NCI-H1436 (cell line): ENCODE data around the gene CIBAR2.

Source experiments
- DNase-seq: peaks from one replicate; lab custom pipeline; 2025; lab: John Stamatoyannopoulos, UW

CIBAR2 gene

DNA sequence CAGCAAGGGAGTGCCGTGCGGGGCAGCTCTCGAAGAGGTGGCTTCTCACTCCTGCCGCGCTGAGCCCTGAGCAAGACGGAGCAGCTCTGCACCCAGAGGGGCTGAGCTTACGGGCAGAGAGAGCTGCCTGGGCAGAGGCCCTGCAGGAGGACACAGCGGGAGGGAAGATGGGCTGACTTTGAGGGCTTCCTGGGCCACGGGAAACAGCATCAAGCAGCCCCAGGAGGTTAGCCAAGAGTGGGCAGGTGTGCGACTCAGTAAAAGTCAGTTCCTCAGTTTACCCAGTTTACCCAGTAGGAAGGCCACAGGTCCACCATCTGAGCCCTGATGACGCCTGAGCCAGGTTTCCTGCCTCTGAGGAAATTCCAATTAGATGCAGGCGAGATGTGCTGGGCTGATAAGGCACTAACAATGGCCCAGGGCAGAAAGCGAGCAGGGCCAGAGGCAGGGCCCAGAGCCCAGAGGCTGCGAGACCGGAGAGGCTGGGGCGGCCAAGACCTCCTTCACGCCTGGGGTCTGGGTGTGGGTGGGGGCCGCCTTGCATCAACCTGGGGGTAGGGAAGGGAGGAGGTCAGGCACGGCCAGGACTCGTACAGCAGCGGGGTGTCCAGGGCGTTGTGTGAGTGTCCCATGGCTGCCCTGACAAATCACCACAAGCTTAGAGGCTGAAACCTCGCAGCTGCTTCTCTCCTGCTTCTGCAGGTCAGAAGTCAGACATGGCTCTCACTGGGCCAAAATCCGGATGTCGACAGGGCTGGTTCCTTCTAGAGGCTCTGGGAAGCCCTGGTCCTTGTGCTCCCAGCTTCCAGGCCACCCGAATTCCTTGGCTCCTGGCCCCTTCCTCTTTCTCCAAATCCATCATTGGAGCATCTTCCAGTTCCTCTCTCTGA lies 32.0 kb upstream of the CIBAR2 start:
- no peak for DNase-seq

DNA sequence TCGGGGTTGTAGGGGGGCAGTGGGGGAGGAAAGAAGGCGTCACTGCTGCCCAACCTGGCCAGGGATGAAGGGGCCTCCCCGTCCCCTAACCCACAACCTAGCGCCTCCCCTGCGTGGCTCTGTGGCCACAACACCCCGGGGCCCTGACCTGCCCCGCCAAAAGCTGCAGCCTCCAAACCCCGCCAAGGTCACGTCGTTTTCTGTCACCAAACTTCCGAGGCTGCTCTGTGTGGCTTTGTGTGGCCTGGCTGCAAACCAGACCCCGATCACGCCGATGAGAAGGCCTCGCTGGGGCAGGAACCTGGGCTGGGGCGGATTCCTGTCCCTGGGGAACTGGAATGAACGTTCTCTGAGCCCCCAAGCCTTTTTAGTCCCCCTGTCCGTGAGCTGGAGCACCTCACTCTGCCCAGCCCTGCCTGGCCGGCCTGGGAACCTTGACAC lies 30.5 kb upstream of the CIBAR2 start:
- DNase-seq, result no peak

DNA sequence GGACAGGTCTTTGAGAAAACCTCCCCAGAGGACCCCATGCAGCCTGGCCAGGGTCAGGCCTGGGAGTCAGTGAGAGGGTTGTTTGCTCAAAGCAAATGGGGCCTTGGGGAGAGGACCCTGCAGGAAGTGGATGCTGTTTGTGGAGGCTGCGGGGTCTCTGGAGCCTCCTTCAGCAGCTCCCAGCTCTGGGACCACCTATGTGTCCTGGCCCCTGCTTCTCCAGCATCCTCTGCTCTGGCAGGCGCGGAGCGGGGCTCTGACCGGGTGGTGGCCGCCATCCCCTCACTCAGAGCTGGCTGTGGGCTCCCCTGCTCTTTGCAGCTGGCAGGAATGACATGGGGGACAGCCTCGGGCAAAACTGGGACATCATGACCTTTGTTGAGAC lies 29.8 kb upstream of the CIBAR2 start:
- no peak for DNase-seq

DNA sequence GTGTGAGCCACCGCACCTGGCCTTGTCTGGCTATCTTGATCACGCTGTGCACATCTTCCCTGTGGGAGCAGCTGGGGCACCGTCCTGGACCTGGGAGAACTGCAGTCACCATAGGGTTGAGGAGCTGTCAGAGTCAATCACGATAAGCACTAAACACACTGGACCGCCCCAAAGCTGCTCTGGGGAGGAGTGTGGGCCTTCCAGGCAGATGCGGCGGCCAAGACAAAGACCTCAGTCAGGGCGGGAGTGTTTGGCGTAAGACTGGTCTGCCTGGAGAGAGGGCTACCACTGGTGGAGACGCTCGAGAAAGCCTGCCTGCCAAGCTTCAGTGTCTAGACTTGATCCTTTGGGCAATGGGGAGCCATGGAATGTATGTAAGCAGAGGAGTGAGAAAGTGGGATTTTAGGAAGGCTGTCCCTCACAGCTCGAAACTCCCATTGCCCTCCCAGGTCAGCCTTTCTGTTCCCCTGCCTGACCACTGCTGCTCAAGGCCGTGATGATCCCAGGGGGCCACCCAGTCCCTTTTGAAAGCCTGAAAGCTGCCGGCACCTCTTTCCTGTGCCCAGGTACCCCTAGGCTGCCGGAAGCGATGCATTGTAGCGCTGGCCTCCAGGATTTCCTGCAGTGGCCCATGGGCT lies 29.3 kb upstream of the CIBAR2 start:
- DNase-seq, result no peak

DNA sequence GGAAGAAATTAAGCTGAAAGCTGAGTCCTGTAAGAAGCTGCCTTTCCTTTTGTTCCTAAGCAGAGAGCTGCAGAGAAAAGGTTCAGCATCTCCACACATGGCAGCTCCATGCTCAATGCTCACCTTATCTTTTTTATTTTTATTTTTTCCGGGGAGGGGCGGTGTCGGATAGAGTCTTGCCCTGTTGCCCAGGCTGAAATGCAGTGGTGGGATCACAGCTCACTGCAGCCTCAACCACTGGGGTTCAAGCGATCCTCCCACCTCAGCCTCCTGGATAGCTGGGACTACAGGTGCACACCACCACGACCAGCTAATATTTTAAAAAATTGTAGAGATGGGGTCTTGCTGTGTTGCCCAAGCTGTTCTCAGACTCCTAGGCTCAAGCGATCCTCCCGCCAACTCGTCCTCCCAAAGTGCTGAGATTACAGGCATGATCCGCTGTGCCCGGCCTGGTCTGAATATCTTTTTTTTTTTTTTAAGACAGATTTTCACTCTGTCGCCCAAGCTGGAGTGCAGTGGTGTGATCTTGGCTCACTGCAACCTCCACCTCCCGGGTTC lies 28.3 kb upstream of the CIBAR2 start:
- no peak for DNase-seq

DNA sequence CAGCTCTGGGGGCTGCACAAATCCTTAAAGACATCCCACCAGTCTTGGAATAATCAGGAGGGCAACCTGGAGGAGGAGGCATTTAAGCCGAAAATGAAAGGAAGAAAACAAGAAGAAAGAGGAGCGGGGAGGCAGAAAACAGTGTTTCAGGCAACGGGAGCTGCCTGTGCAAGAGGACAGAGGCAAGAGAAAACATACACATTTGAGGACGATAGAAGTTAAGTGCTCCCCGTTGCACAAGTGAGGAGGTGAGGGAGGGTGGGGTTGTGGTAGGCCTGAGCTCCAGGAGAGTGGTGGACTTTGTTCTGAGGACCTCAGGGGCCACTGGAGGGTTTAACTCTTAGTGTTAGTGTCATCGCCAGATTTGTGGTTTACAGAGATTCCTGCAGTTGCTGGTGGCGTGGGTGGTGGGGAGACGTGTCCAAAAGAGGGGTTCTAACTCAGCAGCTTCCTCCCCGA lies 27.6 kb upstream of the CIBAR2 start:
- DNase-seq, result no peak

DNA sequence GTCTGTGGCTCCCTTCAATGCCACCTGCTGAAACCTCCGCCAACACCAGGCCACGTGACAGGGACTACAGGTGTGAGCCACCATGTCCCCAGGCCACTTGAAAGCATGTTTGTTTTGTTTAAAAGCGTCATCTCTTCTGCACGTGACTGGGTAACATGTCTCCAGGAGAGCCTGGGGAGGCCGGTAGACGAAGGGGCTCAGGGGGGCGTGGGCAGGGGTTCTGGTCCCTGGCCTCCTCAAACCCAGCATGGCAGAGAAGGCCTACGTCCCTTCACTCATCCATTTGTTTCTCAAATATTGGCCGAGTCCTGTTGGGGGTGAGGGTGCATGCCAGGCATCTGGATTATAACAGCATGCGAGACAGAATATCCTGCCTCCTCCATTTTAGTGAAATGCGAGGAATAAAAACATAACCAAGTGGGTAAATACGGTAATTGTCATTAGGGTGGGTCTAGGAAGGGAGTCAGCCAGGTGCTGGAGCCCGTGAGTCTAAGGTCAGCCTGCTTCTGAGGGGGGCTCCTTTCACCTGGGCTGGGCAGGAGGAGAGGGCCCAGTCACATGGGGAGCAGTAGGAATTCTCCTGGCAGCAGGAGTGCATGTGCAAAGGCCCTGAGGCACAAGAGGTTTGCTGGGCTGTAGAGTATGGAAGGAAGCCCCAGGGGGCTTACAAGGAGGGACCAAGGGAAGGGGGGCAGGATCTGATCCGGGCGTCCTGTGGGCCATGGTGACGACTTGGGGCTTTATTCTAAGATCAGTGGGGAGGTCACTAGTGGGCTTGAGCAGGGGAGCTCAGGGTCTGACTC lies 26.8 kb upstream of the CIBAR2 start:
- DNase-seq, result peak; percentile 37

DNA sequence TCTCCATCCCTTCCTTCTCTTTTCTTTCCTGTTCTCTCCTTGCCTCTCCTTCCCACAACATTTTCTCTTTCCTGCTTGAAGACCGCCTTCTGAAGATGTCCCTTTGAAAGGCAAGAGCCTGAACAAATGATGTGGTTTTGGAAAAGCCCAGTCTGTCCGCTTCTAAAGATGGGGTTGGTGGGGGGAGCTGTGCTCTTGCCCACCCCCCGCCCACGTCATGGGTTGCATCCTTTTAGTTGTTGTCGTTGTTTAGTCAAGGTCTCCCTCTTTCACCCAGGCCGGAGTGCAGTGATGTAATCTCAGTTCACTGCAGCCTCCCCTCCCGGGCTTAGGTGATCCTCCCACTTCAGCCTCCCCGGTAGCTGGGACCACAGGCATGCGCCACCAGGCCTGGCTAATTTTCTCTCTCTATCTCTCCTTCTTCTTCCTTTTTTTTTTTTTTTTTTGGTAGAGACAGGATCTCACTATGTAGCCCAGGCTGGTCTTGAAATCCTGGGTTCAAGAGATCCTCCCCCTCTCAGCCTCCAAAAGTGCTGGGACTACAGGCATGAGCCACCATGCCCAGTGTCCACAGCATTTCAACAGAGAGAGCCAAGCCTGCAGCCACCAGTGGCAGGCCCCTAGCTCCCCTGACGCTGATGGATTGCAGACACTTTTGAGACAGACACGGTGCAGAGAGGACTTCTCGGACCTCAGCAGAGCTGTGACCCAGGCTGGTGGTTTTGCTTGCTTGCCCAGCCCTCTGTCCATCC lies 26.0 kb upstream of the CIBAR2 start:
- DNase-seq, result no peak

DNA sequence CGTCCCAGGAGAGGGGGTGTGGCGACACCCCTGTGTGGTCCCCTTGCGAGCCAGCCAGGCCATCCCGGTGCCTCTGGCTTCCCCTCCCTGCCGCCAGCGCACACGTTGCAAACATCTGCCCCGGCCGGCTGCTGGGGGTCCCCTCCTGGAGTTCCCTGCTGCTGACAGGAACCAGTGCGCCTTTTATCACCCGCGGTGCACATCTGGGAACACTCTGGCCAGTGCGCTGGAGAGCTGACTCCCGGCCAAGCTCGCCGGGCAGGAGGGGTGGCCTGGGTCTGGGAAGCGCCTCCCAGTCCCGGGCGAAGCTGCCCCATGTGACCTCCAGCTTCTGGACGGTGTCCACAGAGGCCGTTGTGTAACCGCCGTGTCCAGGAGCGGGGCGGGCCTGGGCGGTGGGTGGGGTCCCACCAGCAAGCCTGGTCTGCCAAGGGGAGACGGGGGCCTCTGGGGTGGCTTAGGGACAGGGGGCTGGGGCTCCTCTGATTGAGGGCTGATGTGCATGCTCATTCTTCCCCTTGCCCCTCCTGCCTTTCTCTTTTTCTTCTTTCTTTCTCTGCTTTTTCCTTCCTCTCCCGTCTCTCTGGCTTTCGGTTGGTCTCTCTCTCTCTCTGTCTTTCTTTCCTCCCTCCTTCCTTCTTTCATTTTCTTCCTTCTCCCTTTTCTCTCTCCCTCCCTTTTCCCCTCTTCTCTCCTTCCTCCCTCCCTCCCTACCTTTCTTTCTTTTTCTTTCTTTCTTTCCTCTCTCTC lies 25.2 kb upstream of the CIBAR2 start:
- no peak for DNase-seq

DNA sequence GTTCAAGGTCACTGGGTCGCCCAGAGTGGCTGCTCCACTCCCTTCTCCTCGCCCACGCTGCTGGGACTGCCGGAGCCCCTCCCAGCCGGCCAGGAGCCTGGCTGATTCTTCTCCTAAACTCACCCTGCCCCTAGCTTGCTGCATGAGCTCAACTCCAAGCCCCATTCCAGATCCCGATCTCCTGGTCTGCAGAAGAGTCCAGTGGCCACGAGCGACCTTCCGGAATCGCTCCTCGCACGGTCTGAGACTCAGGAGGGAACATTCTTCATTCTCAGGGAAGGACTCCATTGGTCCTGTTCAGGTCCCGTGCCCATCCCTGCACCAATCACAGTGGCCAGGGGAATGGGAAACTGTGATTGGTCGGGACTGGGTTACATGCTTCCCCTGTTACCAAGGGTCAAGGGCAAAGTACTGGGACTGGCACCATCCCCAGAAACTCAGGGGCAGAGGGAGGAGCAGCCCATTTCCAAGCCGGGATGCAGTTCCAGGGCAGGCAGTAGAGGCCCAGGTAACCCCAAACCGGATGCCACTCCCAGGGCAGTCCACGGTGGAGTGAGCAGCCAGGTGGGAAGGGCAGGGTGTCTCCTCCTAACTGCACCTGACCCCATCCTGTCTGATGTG lies 24.5 kb upstream of the CIBAR2 start:
- no peak for DNase-seq

DNA sequence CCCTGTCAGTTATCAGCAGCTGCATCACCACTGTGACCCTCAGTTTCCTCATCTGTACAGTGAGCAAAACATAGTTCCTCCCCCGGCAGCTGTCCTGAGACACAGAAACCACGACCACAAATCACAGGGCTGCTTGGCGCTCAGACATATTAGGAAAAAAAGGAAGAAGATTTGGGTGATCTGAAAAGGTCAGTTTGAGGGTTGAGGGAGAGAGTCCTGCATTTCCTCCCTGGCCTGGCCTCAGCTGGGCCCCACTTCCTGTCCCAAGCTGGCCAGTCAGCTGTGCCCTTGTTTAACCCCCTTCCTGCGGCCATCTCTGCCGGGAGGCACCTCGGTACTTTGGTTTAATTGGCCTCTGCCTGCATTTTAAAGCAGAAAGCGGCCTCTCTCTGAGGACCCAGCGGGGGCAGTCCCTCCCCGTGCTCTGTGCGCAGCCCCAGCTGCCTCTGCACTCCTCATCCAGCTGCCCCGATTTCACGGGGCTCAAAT lies 24.0 kb upstream of the CIBAR2 start:
- DNase-seq, result no peak

DNA sequence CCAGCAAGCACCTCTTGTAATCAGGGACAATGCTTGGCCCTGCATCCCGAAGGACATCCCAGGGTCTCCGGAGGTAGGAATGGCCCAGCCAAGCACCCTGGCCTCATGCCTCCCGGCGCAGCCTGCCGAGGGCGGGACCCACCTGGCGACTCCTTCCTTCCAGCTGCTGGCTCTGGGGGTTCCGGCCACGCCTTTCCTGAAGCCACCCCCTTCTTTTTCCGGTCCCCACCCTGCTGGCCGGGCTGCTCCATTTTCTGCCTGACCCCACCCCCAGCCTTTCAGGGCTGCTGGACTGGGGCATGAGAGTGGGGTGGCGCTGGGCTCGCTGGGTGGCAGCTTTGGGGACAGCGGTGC lies 22.5 kb upstream of the CIBAR2 start:
- no peak for DNase-seq

DNA sequence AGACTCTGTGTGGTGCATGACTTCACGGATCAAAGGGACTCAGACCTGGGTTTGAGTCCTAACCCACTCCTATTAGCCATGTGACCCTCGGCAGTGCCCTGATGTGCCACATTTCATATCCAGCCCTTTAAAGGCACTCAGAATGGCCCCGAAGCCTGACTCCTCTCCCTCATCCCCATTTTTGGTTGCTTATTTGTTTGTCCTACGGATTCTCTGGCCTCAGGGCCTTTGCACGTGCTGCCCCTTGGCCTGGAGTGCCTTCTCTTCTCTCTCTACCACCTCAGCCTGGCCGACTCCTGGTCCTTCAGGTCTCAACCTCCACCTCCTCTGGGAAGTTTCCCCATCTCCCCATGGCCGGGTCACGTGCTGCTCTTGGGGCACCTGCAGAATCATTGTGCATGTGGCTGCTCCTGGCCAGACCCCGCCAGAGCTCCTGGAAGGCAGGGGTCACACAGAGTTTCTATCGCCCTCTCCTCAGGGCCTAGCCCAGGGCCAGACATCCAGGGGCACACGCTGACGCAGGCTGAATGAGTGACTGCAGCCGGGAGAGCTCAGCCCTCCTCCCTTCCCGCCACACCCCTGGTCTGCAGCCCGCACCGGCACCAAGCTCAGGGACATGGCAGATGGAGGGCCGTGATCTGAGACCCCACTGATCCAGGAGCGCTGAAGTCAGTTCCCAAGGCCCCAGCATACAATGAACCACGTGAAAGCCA lies 22.0 kb upstream of the CIBAR2 start:
- DNase-seq, result no peak

DNA sequence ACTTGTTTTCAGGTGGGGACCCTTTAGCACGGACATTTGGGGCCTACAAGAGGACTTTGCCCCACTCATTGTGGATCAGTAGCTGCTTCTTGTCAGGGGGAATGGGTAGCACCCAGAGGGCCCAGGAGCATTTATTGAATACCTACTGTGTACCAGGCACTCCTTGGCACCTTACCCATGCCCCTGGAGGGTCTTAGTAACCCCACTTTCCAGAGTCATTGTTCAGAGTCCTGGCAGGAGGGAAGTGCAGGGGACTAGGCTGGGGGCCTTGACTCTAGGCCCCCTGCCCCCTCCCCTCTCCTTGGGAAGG lies 21.0 kb upstream of the CIBAR2 start:
- DNase-seq, result no peak

DNA sequence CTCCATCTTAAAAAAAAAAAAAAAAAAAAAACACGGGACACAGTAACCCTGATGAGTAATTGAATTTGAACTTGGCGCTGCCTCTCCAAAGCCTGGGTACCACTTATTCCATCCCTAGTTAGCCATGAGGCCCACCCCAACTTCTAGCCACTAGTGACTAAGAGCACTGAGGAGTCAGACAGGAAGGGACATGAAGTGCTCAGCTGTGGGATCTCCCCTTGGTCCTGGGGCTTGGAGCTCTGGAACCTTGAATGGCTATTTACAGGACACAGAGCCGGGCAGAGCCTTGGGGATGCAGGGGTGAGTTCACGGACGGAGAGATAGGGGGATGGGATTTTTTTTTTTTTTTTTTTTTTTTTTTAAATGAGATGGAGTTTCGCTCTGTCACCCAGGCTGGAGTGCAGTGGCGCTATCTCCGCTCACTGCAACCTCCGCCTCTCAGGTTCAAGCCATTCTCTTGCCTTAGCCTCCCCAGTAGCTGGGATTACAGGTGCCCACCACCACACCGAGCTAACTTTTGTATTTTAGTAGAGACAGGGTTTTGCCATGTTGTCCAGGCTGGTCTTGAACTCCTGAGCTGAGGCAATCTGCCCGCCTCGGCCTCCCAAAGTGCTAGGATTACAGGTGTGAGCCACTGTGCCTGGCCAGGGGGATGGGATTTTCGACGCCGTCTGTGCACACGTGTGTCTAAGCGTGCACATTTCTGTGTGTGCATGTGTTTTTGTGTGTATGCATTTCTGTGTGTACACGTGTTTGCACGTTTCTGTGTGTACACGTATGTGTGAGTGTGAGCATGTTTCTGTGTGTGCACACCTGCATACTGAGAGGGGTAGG lies 20.4 kb upstream of the CIBAR2 start:
- no peak for DNase-seq

DNA sequence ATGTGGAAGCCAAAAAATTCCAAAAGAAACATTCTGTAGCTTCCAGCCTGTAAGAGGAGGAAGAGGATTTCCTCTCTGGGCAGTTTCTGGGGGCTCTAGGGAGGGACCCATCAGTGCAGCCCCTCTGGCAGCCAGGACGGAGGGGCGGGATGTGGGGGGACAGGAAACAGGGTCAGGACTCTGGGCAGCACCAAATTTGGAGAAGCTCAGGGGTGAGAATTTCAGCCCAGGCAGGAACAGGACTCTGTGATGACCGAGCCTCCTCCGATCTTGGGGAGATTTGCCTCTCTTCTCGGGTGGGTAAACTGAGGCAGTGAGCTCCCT lies 18.4 kb upstream of the CIBAR2 start:
- DNase-seq, result no peak

DNA sequence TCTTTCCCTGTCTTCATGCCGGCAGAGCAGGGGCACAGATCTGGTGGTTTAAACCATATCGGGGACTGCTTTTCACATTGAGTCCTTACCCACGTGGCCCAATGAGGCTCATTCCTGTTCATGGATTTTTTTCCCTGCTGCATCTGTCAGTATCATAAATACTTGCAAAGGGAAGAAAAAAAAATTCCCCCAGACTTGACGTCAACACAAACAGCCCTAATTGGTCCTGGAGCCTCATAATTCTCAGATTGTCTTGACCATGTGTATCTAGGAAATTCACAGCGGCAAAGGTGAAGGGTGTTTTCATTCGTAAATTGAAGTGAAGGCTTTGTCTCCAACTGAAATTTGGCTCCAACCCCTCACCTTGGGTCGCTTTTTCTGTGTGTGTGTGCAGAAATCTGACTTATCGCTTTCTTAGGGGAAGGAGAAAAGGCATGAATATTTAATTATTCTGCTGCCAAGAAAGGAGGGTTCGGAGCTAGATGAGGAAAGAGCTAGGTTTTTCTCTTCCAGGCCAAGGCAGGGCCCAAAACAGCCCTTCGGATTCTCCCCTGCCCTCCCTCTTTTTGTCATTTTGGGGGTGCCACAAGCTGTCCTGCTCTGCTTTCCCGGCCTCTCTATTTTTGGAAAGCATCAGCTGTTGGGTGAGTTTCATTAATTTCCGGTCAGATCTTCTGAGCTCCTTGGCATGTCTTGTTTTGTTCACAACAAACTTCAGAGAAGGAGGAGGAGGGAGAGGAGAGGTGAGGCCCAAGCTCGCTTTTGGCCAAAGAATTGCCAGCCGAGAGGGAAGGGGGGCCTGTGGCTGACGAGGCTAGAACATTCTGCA lies 17.8 kb upstream of the CIBAR2 start:
- DNase-seq, result no peak
